ENCODE results near the gene S100A5.

DNA sequence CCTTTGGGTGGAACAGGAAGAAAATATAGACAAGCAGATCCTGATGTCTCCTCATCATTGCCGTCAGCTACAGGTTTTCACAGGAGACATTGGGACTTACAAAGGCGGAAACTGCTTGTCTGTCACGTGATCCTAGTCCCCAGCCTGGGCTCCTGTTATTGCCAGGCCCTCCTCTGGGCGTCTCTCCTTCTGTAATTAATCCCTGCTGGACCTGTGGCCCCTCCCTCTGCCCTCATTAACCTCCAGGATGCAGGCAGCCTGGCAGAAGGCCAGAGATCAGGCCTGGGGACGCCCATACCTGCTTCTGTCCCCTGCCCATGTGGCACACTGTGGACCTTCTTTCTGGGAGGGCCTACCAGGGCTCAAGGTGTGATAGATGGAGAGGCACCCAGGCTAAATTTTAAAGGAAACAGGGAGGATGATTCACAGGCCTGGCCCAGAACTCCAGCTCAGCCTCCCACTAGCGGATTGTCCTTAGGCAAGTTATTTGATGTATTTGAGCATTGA lies 2.4 kb downstream of the S100A5 start:
- TF ChIP-seq POLR2AphosphoS5 (IDR thresholded peaks at IDR 0.05; ENCODE audit: control insufficient read depth, insufficient read depth, low read depth, low read length), result no peak
- no peak for TF ChIP-seq ETV6 (IDR thresholded peaks at IDR 0.05; ENCODE audit: borderline replicate concordance in 1 of 2, low read depth in 2 of 2, low read length in 1 of 2)
- no peak for TF ChIP-seq ETV6 (CRISPR knock-in tag; IDR thresholded peaks at IDR 0.05; ENCODE audit: borderline replicate concordance)
- TF ChIP-seq TAF7 (tag; IDR thresholded peaks at IDR 0.05), result no peak
- TF ChIP-seq JUND (IDR thresholded peaks at IDR 0.05; ENCODE audit: borderline replicate concordance, low read depth, low read length), result 0 out of 2 replicates have a peak, but pooled peaks have one; percentile 14
- TF ChIP-seq JUND (tag; IDR thresholded peaks at IDR 0.05; ENCODE audit: borderline replicate concordance, low read depth, low read length), result no peak; the same call in 2 of the 3 replicates
- TF ChIP-seq, protein P1, sequence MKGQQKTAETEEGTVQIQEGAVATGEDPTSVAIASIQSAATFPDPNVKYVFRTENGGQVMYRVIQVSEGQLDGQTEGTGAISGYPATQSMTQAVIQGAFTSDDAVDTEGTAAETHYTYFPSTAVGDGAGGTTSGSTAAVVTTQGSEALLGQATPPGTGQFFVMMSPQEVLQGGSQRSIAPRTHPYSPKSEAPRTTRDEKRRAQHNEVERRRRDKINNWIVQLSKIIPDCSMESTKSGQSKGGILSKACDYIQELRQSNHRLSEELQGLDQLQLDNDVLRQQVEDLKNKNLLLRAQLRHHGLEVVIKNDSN (CRISPR knock-in tag; IDR thresholded peaks at IDR 0.05), result peak; percentile 90
- TF ChIP-seq, protein P2, sequence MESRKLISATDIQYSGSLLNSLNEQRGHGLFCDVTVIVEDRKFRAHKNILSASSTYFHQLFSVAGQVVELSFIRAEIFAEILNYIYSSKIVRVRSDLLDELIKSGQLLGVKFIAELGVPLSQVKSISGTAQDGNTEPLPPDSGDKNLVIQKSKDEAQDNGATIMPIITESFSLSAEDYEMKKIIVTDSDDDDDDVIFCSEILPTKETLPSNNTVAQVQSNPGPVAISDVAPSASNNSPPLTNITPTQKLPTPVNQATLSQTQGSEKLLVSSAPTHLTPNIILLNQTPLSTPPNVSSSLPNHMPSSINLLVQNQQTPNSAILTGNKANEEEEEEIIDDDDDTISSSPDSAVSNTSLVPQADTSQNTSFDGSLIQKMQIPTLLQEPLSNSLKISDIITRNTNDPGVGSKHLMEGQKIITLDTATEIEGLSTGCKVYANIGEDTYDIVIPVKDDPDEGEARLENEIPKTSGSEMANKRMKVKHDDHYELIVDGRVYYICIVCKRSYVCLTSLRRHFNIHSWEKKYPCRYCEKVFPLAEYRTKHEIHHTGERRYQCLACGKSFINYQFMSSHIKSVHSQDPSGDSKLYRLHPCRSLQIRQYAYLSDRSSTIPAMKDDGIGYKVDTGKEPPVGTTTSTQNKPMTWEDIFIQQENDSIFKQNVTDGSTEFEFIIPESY (CRISPR knock-in tag; IDR thresholded peaks at IDR 0.05), result no peak
- peak; percentile 86 for TF ChIP-seq BHLHE40 (IDR thresholded peaks at IDR 0.05; ENCODE audit: low read length)
- TF ChIP-seq, protein P3, sequence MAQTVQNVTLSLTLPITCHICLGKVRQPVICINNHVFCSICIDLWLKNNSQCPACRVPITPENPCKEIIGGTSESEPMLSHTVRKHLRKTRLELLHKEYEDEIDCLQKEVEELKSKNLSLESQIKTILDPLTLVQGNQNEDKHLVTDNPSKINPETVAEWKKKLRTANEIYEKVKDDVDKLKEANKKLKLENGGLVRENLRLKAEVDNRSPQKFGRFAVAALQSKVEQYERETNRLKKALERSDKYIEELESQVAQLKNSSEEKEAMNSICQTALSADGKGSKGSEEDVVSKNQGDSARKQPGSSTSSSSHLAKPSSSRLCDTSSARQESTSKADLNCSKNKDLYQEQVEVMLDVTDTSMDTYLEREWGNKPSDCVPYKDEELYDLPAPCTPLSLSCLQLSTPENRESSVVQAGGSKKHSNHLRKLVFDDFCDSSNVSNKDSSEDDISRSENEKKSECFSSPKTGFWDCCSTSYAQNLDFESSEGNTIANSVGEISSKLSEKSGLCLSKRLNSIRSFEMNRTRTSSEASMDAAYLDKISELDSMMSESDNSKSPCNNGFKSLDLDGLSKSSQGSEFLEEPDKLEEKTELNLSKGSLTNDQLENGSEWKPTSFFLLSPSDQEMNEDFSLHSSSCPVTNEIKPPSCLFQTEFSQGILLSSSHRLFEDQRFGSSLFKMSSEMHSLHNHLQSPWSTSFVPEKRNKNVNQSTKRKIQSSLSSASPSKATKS (CRISPR knock-in tag; IDR thresholded peaks at IDR 0.05), result no peak
- TF ChIP-seq, protein P4, sequence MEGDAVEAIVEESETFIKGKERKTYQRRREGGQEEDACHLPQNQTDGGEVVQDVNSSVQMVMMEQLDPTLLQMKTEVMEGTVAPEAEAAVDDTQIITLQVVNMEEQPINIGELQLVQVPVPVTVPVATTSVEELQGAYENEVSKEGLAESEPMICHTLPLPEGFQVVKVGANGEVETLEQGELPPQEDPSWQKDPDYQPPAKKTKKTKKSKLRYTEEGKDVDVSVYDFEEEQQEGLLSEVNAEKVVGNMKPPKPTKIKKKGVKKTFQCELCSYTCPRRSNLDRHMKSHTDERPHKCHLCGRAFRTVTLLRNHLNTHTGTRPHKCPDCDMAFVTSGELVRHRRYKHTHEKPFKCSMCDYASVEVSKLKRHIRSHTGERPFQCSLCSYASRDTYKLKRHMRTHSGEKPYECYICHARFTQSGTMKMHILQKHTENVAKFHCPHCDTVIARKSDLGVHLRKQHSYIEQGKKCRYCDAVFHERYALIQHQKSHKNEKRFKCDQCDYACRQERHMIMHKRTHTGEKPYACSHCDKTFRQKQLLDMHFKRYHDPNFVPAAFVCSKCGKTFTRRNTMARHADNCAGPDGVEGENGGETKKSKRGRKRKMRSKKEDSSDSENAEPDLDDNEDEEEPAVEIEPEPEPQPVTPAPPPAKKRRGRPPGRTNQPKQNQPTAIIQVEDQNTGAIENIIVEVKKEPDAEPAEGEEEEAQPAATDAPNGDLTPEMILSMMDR (IDR thresholded peaks at IDR 0.05 in 2 of 3, conservative IDR thresholded peaks at IDR 0.05 in 1 of 3; ENCODE audit: insufficient read depth in 2 of 3, low read depth in 1 of 3, low read length in 3 of 3), result peak; percentile 22 to 41 (median 25); a peak in 5 of 6 replicates

Measured in K562 (cell line).